Loucy (cell line): ENCODE results near the gene OR52E6.

Source experiments
- H2AFZ ChIP-seq: fragments of 200-600 bp; sonication (generic); 2 replicates; pipeline ENCODE4 v1.6.0; 2016; ENCODE audit warnings: antibody characterized with exemption, mild to moderate bottlenecking, low read length, moderate library complexity
- H3F3A ChIP-seq: fragments of 200-600 bp; 2 replicates; pipeline ENCODE4 v1.6.0; 2016; ENCODE audit warnings: antibody characterized with exemption, low read depth, mild to moderate bottlenecking
- H3K27me3 ChIP-seq: fragments of 200-600 bp; sonication (generic); 2 replicates; pipeline ENCODE4 v1.6.1; 2014; ENCODE audit warnings: low read length, mild to moderate bottlenecking; ENCODE audit not compliant: insufficient read depth, poor library complexity, severe bottlenecking
- H3K36me3 ChIP-seq: fragments of 200-600 bp; sonication (generic); 2 replicates; pipeline ENCODE4 v1.6.1; 2016; ENCODE audit warnings: low read length; ENCODE audit not compliant: insufficient read depth
- H3K4me1 ChIP-seq: fragments of 200-600 bp; sonication (generic); 2 replicates; pipeline ENCODE4 v1.5.1; 2014; ENCODE audit warnings: low read length, mild to moderate bottlenecking; ENCODE audit not compliant: insufficient read depth, poor library complexity, severe bottlenecking
- H3K4me2 ChIP-seq: fragments of 200-600 bp; sonication (generic); 2 replicates; pipeline ENCODE4 v1.6.0; 2014; ENCODE audit warnings: antibody characterized with exemption, low read length, low read depth, mild to moderate bottlenecking; ENCODE audit not compliant: poor library complexity, severe bottlenecking
- H3K4me3 ChIP-seq: fragments of 200-600 bp; sonication (generic); 2 replicates; pipeline ENCODE4 v1.5.1; 2014; ENCODE audit warnings: low read length, mild to moderate bottlenecking, mixed read lengths; ENCODE audit not compliant: poor library complexity, severe bottlenecking
- H3K79me2 ChIP-seq: fragments of 200-600 bp; sonication (generic); 2 replicates; pipeline ENCODE4 v1.6.1; 2014; ENCODE audit warnings: low read length; ENCODE audit not compliant: insufficient read depth
- H3K9ac ChIP-seq: fragments of 200-600 bp; sonication (generic); 2 replicates; pipeline ENCODE4 v1.6.0; 2014; ENCODE audit warnings: mild to moderate bottlenecking, low read depth, low read length, moderate library complexity; ENCODE audit not compliant: poor library complexity, severe bottlenecking
- H3K9me2 ChIP-seq: fragments of 200-600 bp; sonication (generic); replicated peaks from 2 replicates; pipeline ENCODE4 v1.6.1; 2016; ENCODE audit warnings: low read depth, low read length, mixed read lengths
- H3K9me3 ChIP-seq: fragments of 200-600 bp; sonication (generic); 2 replicates; pipeline ENCODE4 v1.6.1; 2014; ENCODE audit warnings: mild to moderate bottlenecking, antibody characterized with exemption, low read length, low read depth; ENCODE audit not compliant: insufficient read depth
- H4K20me1 ChIP-seq: fragments of 200-600 bp; sonication (generic); 2 replicates; pipeline ENCODE4 v1.6.0; 2014; ENCODE audit warnings: antibody characterized with exemption, low read length, mild to moderate bottlenecking; ENCODE audit not compliant: insufficient read depth, poor library complexity, severe bottlenecking
- EZH2phosphoT487 ChIP-seq: fragments of 200-600 bp; IDR thresholded peaks from 2 replicates; pipeline ENCODE4 v1.6.1; 2018; ENCODE audit warnings: antibody characterized with exemption, mild to moderate bottlenecking, moderate library complexity, borderline replicate concordance
- TF ChIP-seq, protein P1 (sequence below): fragments of 200-600 bp; sonication (generic); conservative IDR thresholded peaks from 2 replicates; pipeline ENCODE4 v1.5.1; 2014; ENCODE audit warnings: mild to moderate bottlenecking, antibody characterized with exemption, low read length

Gene OR52E6

DNA sequence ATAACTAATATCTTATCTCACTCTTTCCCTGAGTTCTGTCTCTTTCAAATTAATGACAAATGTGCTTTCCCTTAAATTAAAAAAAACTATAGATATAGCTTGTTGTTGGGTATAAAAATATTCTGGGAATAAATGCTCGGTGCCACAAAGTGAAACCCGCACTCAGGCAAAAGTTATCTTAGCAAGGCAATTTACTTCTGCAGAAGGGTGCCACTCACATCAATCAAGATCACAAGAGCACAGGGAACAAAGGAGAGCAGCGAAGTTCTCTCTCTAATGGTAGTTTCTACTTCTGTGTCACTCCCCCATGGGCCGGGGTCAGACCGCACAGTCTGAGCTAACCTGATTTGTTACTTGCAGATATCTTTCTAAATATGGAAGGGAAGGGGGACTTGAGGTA lies 37.7 kb downstream of the OR52E6 start:
- Histone ChIP-seq H3K27me3 (no peaks in the 10 kb centered on the region), H3F3A (no peaks in the 10 kb centered on the region)
- TF ChIP-seq EZH2phosphoT487, result no peak
- TF ChIP-seq, protein P1, sequence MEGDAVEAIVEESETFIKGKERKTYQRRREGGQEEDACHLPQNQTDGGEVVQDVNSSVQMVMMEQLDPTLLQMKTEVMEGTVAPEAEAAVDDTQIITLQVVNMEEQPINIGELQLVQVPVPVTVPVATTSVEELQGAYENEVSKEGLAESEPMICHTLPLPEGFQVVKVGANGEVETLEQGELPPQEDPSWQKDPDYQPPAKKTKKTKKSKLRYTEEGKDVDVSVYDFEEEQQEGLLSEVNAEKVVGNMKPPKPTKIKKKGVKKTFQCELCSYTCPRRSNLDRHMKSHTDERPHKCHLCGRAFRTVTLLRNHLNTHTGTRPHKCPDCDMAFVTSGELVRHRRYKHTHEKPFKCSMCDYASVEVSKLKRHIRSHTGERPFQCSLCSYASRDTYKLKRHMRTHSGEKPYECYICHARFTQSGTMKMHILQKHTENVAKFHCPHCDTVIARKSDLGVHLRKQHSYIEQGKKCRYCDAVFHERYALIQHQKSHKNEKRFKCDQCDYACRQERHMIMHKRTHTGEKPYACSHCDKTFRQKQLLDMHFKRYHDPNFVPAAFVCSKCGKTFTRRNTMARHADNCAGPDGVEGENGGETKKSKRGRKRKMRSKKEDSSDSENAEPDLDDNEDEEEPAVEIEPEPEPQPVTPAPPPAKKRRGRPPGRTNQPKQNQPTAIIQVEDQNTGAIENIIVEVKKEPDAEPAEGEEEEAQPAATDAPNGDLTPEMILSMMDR, result no peak

DNA sequence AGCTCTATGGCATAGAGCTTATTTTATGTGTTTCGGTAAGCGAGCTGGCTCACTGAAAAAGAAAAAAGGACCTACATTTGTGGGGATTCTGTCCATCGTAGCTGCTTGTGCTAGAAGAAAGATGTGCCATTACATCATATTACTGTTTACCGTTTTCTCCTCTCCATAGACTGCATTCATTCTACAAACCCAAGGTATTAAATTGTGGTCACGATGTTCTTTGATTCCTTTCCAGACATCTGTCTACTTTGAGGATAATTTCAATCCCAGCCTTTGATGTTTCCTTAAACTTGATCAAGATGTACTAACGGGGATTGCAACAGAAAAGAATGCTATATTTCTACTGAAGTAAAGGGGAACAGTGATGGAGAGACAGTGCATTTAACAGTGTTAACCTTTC lies 45.2 kb downstream of the OR52E6 start:
- H3K79me2 ChIP-seq, result no peaks in the 10 kb centered on the region
- H3K9me2 ChIP-seq, result no peaks in the 10 kb centered on the region
- no peaks in the 10 kb centered on the region for H4K20me1 ChIP-seq
- H3K4me3 ChIP-seq, result no peak overlapping the region
- H3K27me3 ChIP-seq, result no peaks in the 10 kb centered on the region
- TF ChIP-seq EZH2phosphoT487, result no peak
- TF ChIP-seq, protein P1, result no peak
- no peaks in the 10 kb centered on the region for H3K9me3 ChIP-seq
- H3K36me3 ChIP-seq, result no peaks in the 10 kb centered on the region
- H3K4me1 ChIP-seq, result no peaks in the 10 kb centered on the region
- no peak overlapping the region for H3K4me2 ChIP-seq
- H3F3A ChIP-seq, result no peaks in the 10 kb centered on the region
- no peak overlapping the region for H2AFZ ChIP-seq
- no peak overlapping the region for H3K9ac ChIP-seq

More for the DNA sequence above, 37.7 kb downstream of the OR52E6 start:
- H3K79me2 ChIP-seq, result no peaks in the 10 kb centered on the region
- no peaks in the 10 kb centered on the region for H3K9me3 ChIP-seq
- no peaks in the 10 kb centered on the region for H3K9me2 ChIP-seq
- no peak overlapping the region for H2AFZ ChIP-seq
- H3K4me1 ChIP-seq, result peaks cover 2% of the 10 kb centered on the region
- H3K4me3 ChIP-seq, result no peak overlapping the region
- no peak overlapping the region for H3K4me2 ChIP-seq
- no peaks in the 10 kb centered on the region for H3K36me3 ChIP-seq
- H3K9ac ChIP-seq, result no peak overlapping the region
- H4K20me1 ChIP-seq, result no peaks in the 10 kb centered on the region

DNA sequence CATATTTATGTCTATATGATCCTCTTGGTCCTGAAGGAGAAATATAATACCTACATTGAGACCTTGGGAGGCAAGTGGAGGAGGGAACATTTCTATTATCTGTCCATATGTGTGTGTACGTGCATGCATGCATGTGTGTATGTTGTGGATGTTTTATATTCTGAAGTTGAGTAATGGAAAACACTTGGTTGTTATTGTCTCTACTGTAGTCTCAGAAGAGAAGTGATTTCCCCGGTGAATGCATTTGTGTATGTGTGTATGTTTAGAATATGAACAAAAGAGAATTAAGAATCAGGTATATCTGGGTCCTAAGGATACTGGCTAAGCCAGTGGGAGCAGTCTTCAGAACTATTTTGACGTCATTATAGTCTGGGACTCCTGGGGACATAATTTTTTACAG lies 50.5 kb downstream of the OR52E6 start, which contains the start of gene OR52N1:
TSS of gene OR52N1 (minus strand) at position 101 of the 400 bp plus-strand sequence. CDS start 2,449 bp downstream, outside the sequence.
- H3K4me1 ChIP-seq, result no peaks in the 10 kb centered on the region
- TF ChIP-seq, protein P1, result no peak
- no peak for TF ChIP-seq EZH2phosphoT487

More for the DNA sequence above, 50.5 kb downstream of the OR52E6 start, which contains the start of gene OR52N1:
- no peaks in the 10 kb centered on the region for H4K20me1 ChIP-seq
- H3K36me3 ChIP-seq, result no peaks in the 10 kb centered on the region
- no peaks in the 10 kb centered on the region for H3K27me3 ChIP-seq
- no peaks in the 10 kb centered on the region for H3K9me3 ChIP-seq
- no peaks in the 10 kb centered on the region for H3F3A ChIP-seq
- no peaks in the 10 kb centered on the region for H3K79me2 ChIP-seq
- H3K4me3 ChIP-seq, result no peak within 1 kb of the TSS
- H2AFZ ChIP-seq, result no peak within 1 kb of the TSS
- no peak within 1 kb of the TSS for H3K4me2 ChIP-seq
- H3K9ac ChIP-seq, result no peak within 1 kb of the TSS
- no peaks in the 10 kb centered on the region for H3K9me2 ChIP-seq
